ENCODE data around the gene LRIG1. TPM values are rescaled to one million over a fixed set of nuclear protein-coding genes. Genes with fewer than 3 reads are reported as not detected.

Gene LRIG1
- total and polyA plus RNA-seq, 2 donors (not counting 1 experiment from before 2014, with no cell fraction given), result 27.9 to 104 TPM

GRCh38 chr3:66480666-66481065 is 20.2 kb downstream of the LRIG1 start:
- Histone ChIP-seq H3K4me3 (replicated peaks in 1 of 4; ENCODE audit: control extremely low read depth in 1 of 4, insufficient read depth in 1 of 4, low read depth in 3 of 4, low read length in 4 of 4) (no peak overlapping the region), H3K27ac (ENCODE audit: insufficient read depth, low read length) (no peak overlapping the region), H4K20me1 (ENCODE audit: control insufficient read depth, extremely low read depth, insufficient read depth, low read length) (no peaks in the 10 kb centered on the region), H3K79me2 (ENCODE audit: control insufficient read depth, insufficient read depth, low read length) (peaks cover 36% of the 10 kb centered on the region), H3K4me1 (ENCODE audit: control insufficient read depth, extremely low read depth, insufficient read depth, low read length) (peaks cover 29% of the 10 kb centered on the region), H2AFZ (ENCODE audit: low read length) (no peak overlapping the region), H3K9ac (ENCODE audit: insufficient read depth, low read length) (no peak overlapping the region), H3K27me3 (ENCODE audit: control insufficient read depth, insufficient read depth, low read length) (no peaks in the 10 kb centered on the region), H3K9me3 (ENCODE audit: control insufficient read depth, insufficient read depth, low read depth, low read length) (no peaks in the 10 kb centered on the region), H3K4me2 (ENCODE audit: extremely low read depth, insufficient read depth, low read length) (peak overlapping the region; percentile 85), H3K36me3 (ENCODE audit: control insufficient read depth, insufficient read depth, low read length) (no peaks in the 10 kb centered on the region)
- DNase-seq (ENCODE audit: low read depth in 2 of 2), result peak in 1 of 2 donors; percentile 85
- TF ChIP-seq CTCF (conservative IDR thresholded peaks at IDR 0.05 in 1 of 2, IDR thresholded peaks at IDR 0.05 in 1 of 2; ENCODE audit: low read depth in 1 of 2, low read length in 2 of 2) (no peak), EZH2 (IDR thresholded peaks at IDR 0.05; ENCODE audit: low read length, missing control alignments) (no peak)

GRCh38 chr3:66479532-66479947 is 21.3 kb downstream of the LRIG1 start:
- peaks cover 21% of the 10 kb centered on the region for H3K4me1 ChIP-seq (ENCODE audit: control insufficient read depth, extremely low read depth, insufficient read depth, low read length)
- no peak overlapping the region for H3K27ac ChIP-seq (ENCODE audit: insufficient read depth, low read length)
- H2AFZ ChIP-seq (ENCODE audit: low read length), result no peak overlapping the region
- H3K4me3 ChIP-seq (replicated peaks in 1 of 4; ENCODE audit: control extremely low read depth in 1 of 4, insufficient read depth in 1 of 4, low read depth in 3 of 4, low read length in 4 of 4), result no peak overlapping the region
- H3K27me3 ChIP-seq (ENCODE audit: control insufficient read depth, insufficient read depth, low read length), result no peaks in the 10 kb centered on the region
- no peaks in the 10 kb centered on the region for H3K36me3 ChIP-seq (ENCODE audit: control insufficient read depth, insufficient read depth, low read length)
- no peak for DNase-seq (ENCODE audit: low read depth in 2 of 2)
- no peaks in the 10 kb centered on the region for H4K20me1 ChIP-seq (ENCODE audit: control insufficient read depth, extremely low read depth, insufficient read depth, low read length)
- H3K9me3 ChIP-seq (ENCODE audit: control insufficient read depth, insufficient read depth, low read depth, low read length), result no peaks in the 10 kb centered on the region
- no peak overlapping the region for H3K9ac ChIP-seq (ENCODE audit: insufficient read depth, low read length)
- H3K79me2 ChIP-seq (ENCODE audit: control insufficient read depth, insufficient read depth, low read length), result peaks cover 42% of the 10 kb centered on the region
- no peak overlapping the region for H3K4me2 ChIP-seq (ENCODE audit: extremely low read depth, insufficient read depth, low read length)
- TF ChIP-seq CTCF (conservative IDR thresholded peaks at IDR 0.05 in 1 of 2, IDR thresholded peaks at IDR 0.05 in 1 of 2; ENCODE audit: low read depth in 1 of 2, low read length in 2 of 2) (no peak), EZH2 (IDR thresholded peaks at IDR 0.05; ENCODE audit: low read length, missing control alignments) (no peak)

- no peaks in the 10 kb centered on the region for H3K36me3 ChIP-seq (ENCODE audit: control insufficient read depth, insufficient read depth, low read length)
- no peaks in the 10 kb centered on the region for H3K9me3 ChIP-seq (ENCODE audit: control insufficient read depth, insufficient read depth, low read depth, low read length)
- DNase-seq (ENCODE audit: low read depth in 2 of 2), result no peak
- H4K20me1 ChIP-seq (ENCODE audit: control insufficient read depth, extremely low read depth, insufficient read depth, low read length), result no peaks in the 10 kb centered on the region
- H3K4me3 ChIP-seq (replicated peaks in 1 of 4; ENCODE audit: control extremely low read depth in 1 of 4, insufficient read depth in 1 of 4, low read depth in 3 of 4, low read length in 4 of 4), result no peak overlapping the region
- peaks cover 37% of the 10 kb centered on the region for H3K79me2 ChIP-seq (ENCODE audit: control insufficient read depth, insufficient read depth, low read length)
- H2AFZ ChIP-seq (ENCODE audit: low read length), result no peak overlapping the region
- H3K9ac ChIP-seq (ENCODE audit: insufficient read depth, low read length), result no peak overlapping the region
- no peak overlapping the region for H3K4me2 ChIP-seq (ENCODE audit: extremely low read depth, insufficient read depth, low read length)
- TF ChIP-seq EZH2 (IDR thresholded peaks at IDR 0.05; ENCODE audit: low read length, missing control alignments) (no peak), CTCF (conservative IDR thresholded peaks at IDR 0.05 in 1 of 2, IDR thresholded peaks at IDR 0.05 in 1 of 2; ENCODE audit: low read depth in 1 of 2, low read length in 2 of 2) (no peak)
- H3K4me1 ChIP-seq (ENCODE audit: control insufficient read depth, extremely low read depth, insufficient read depth, low read length), result peaks cover 21% of the 10 kb centered on the region
- H3K27ac ChIP-seq (ENCODE audit: insufficient read depth, low read length), result no peak overlapping the region
- H3K27me3 ChIP-seq (ENCODE audit: control insufficient read depth, insufficient read depth, low read length), result no peaks in the 10 kb centered on the region
These were observed 21.9 kb downstream of the LRIG1 start for GRCh38 chr3:66478960-66479359.
